GM13976 (cell line): Measurements from ENCODE around the gene PPP1R3G.

Experiments used
- DNase-seq: peaks from one replicate; pipeline ENCODE4 v3.0.0; 2012; ENCODE audit warnings: low spot score
- CTCF ChIP-seq: IDR thresholded peaks from 2 replicates; pipeline ENCODE4 v1.5.1; 2012; ENCODE audit warnings: borderline replicate concordance, mild to moderate bottlenecking; ENCODE audit not compliant: insufficient read depth; ENCODE audit errors: extremely low read depth, missing control alignments, control extremely low read depth
- in situ Hi-C: fragments of 300-500 bp; cut with MboI; formaldehyde crosslinking; loops from one replicate; pipeline ENCODE4 v1.12.0; 2022; ENCODE audit warnings: low sequenced_read_pairs, mixed read lengths, inconsistent platforms; ENCODE audit not compliant: unreplicated experiment

The PPP1R3G gene

GRCh38 chr6:5110246-5110645, 25.1 kb downstream of the PPP1R3G start:
- TF ChIP-seq CTCF: no peak
- DNase-seq: no peak
- in situ Hi-C loops: no loop called here

- no peak for DNase-seq
- in situ Hi-C loops: no loop called here
- no peak for TF ChIP-seq CTCF
These were observed 26.5 kb downstream of the PPP1R3G start for GRCh38 chr6:5111626-5112025.

- no peak for TF ChIP-seq CTCF
- no peak for DNase-seq
- in situ Hi-C loops: no loop called here
These were observed 27.1 kb downstream of the PPP1R3G start for GRCh38 chr6:5112066-5112799.

- DNase-seq: no peak
- no peak for TF ChIP-seq CTCF
- in situ Hi-C loops: no loop called here
These were observed 28.0 kb downstream of the PPP1R3G start for GRCh38 chr6:5113096-5113495.

GRCh38 chr6:5115168-5115567, 30.0 kb downstream of the PPP1R3G start:
- DNase-seq: no peak
- in situ Hi-C loops: no loop called here
- TF ChIP-seq CTCF: no peak

- in situ Hi-C loops: no loop called here
- no peak for TF ChIP-seq CTCF
- no peak for DNase-seq
These were observed 31.3 kb downstream of the PPP1R3G start for GRCh38 chr6:5116243-5116991.
